ENCODE results near the gene GTPBP1.

GTPBP1 gene

DNA sequence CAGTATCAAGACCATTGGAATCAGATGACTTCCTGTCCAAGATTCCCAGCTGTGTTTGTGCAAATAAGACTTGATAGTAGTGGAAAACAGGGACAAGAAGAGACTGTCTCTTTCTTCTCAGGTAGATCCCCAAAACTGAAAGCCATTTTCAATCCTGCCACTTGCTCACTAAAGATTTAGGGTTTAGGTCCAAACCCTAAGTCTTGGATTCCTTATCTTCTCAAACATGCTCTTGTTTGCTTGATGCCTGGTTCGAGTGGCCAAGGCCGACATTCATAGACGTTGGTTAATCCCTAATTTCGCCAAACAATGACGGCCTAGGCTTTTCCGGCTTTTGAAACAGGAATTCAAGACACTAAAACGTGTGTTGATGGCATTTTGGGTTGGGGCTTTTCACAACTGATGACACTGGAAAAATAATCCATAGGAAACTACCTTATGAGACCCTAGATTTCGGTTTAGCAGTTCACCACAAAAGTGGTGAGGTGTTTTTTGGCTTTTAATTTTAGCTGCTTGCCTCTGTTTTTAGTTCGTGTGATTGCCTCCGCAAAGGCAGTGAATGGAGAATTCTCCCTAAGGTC lies 1.0 kb upstream of the GTPBP1 start:
- DNase-seq (ENCODE audit: low spot score), result no peak

DNA sequence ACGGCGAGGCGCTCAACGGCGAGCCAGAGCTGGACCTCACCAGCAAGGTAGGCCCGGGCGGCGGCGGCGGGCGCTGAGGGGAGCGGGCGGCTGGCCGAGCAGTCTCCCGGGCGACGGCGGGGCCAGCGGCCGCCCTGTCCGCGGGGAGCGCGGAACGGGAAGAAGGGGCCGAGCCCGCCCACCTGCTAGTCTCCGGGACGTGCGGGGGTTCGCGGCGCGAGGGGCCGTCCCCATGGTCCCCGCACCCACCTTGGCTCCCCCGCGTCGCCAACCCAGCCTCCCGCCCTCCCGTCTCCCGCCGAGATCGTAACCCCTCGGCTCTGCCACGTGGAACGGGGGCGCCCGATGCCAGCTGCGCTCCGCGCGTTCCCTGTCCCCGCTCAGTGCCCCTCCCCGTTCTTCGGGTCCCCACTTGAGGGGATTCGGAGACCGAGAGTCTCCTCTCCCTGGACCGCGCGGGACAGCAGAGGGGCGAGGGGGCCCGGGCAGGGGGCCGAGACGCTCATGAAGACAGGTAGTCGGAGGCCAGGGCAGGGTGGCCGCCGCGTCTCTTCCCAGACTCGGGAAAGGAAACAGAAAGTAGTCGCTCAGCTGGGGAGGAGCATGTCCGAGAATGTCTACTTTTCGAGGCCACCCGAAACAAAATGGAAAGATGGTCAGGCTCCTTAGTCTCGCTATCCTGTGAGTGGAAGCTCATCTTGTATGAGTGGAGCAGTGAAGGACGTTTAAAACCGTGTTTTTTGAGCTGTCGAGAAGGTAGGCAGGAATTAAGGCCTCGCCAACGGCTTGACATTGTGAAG lies 557 bp downstream of the GTPBP1 start:
- no peak for DNase-seq (ENCODE audit: low spot score)

DNA sequence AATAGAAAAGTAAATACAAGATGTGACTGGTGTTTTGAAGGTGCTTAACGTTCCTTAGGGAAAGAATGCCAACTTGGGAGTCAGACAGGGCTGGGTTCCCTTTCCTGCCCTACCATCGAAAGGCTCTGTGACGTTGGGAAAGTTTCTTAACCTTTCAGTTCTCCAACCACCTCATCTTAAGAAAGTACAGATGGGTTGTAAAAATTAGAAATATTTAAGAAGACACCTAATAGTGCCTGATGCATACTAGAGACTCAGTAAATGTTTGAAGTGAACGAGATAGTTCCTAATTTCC lies 1.1 kb downstream of the GTPBP1 start:
- no peak for DNase-seq (ENCODE audit: low spot score)

DNA sequence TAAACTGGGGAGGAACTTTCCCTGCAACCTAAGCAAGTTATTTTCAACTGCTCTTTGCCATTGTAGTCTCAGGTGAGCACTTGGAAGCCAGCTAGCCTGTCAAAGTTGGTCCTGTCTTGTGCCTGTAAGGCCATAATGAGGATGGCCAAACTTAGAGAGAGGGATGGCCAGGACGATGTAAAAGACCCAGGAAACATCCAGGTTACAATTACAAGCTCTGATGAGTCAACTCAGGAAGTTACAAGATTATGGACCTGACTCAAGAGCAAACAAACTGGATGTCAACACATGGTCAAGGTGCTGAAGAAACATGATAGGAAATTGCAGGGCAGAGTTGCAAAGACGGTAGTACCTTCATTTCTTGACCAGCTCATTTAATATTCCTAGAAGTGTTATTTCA lies 1.6 kb downstream of the GTPBP1 start:
- no peak for DNase-seq (ENCODE audit: low spot score)

DNA sequence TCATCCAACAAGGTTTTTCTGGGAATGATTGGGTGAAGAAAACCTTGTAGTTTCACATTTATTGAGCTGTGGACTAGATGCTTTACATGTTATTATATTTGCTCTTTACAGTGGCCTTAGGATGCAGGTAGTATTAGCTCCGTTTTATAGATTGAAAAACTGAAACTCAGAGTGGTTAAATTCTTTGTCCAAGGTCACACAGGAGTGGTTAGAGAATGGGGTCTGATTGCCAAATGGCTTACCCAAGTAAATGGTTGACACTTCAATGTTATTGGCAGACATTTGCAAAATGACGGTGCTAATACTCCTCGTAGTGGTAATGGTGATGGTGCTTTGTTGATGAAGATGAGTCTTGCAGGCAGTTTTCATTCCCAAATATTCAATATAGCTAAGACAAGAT lies 2.2 kb downstream of the GTPBP1 start:
- no peak for DNase-seq (ENCODE audit: low spot score)

DNA sequence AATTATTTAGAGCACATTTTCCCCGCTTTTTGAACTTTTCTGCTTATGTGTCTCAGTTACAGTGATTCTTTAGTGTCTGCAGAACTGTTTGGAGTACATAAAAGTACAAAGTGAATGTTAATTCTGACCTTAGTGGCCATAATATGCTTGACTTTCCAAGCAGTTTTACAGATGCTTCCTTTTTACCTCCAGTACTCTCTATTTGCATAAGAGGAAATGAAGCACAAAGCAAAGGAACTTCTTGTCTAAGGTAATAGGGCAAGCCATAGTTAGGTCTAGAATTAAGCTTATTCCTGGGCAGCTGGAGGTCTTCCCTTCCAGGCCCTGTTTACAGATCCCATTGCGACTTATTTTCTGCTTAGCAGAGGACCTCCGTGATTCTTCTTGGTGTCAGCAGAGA lies 3.6 kb downstream of the GTPBP1 start:
- no peak for DNase-seq (ENCODE audit: low spot score)

DNA sequence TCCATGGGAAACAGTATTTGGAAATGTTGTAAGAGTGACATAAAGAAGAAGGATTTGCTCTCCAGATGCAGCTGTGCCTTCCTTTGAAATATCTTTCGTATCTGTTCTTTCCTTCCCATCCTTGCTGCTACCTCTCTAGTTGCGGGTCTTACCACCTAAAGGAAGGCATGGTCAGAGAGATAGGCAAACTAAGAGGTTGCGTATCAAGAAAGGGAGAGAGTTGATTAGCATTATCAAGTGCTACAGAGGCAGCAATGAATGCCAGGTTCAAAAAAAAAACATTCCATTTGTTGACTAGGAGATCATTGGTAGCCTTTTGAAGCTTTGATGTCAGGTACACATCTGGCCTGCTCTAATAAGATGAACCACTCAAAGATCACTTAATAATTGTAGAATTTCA lies 4.6 kb downstream of the GTPBP1 start:
- no peak for DNase-seq (ENCODE audit: low spot score)

DNA sequence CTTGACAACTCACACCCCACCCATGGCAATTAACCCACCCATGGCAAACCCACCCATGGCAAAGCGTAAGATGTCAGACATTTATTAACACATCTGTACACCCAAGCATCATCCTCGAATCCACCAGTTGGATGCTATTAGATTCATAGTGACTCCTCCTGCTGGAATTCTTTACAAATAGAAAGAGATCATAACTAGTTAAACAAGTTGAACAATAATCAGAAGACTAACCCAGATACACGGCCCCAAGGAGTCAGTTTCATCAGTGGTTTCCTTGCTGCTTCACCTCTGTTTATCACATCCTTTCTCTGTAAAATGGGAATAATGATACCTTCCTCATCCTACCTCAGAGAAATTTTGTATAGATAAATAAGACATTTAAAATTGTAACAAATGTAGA lies 5.1 kb downstream of the GTPBP1 start:
- DNase-seq (ENCODE audit: low spot score), result no peak

DNA sequence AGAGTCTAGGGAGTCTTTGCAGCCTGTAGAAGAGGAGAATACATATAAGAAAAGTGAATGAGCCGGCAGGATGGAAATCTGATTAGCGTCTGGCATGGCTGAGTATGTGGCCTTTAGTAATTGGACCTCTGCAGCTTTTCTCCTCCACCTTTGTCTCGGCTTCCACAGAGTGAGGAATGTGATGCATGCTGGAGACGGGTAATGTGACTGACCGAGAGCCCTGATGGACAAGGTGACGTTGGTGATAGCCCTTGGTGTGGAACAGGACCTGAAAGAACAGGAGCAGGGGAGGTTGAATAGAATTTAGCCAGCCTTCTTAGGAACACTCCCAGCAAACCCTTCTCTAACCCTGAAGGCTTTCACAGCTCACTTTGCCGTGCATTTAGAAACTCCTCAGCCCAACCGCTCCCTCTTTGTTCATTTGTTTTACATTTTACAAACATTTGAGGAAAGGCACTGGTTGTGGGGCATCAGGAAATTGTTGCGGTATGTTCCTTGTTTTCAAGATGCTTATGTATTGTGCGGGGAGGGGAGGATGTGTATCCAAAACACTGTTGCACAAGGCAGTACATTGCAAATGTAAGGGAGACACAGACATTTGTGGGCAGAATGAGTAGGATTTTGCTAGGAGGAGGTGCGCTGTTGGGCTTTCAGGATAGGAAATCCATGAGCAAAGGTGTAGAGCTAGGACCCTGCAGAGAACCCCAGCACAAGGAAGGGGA lies 6.9 kb downstream of the GTPBP1 start:
- DNase-seq (ENCODE audit: low spot score), result no peak

DNA sequence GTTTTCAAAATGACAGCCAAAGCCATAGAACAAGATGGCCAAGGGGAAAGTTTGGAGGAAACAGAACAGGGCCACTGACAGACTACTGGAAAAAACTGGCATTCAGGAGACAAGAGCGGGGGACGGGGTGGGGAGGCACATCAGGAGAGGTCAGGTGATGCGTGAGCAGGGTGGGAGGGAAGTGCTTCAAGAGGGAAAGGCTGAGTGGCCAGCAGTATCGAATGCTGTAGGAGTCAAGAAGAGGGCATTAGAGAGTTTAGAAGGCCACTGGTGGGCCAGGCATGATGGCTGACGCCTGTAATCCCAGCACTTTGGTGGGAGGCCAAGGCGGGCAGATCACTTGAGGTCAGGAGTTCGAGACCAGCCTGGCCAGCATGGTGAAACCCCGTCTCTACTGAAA lies 8.2 kb downstream of the GTPBP1 start:
- DNase-seq (ENCODE audit: low spot score), result no peak

DNA sequence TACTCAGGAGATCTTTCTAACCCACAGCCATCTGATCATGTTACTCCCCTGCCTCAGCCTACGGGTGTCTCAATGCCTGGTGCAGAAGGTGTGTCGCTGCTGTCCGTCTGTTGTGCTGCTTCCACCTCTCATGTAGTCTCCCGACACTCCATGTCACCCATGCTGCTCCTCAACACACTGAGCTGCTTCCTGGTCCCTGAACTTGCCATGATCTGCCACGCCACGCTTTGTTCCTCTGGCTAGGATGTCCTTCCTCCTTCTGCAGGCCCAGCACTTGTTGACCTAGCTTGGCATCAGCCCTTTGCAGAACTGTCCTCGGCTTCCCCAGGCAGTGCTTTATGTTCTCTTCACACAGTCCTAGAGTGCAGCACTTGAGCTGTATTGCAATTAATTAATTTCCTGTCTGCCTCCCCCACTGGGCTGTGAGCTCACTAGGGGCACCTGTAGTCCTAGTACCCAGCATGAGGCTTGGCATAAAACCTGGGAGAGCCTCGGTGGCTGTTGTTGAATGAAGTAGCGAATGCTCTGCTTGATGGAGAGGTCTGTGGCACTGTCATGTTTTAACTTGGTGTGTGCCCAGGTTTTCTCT lies 9.5 kb downstream of the GTPBP1 start:
- DNase-seq (ENCODE audit: low spot score), result no peak

DNA sequence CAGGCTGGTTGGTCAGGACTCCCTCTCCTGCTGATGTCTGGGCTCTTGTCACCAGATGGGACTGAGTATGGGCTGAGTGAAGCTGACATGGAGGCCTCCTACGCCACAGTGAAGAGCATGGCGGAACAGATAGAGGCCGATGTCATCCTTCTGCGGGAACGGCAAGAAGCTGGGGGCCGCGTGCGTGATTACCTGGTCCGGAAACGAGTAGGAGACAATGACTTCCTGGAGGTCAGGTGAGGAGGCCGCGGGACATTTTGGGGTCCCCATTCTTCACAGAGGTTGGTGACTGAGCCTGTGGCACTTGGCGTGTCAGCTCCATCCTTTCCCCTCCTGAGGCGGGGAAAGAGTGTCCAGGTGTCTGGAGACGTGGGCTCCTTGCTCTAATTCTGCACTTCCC lies 10.1 kb downstream of the GTPBP1 start:
- DNase-seq (ENCODE audit: low spot score), result no peak

DNA sequence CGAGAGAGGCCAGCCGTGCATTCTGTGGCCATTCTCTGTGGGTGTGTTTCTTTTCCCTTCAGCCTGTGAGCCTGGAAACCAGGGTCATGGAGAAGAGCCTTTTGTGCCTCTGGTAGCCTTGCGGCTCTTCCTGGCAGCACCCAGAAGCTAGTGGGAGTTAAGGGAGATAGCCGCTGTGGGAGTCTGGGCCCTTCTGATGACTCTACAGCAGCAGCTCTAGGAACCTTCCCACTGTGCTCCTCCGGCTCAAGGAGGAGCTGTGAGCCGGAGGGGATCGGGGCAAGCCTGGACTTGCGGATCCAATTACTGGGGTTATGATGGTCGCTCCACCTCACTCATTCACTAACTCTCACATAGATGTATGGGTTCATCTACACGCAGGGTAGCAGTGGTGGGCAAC lies 10.5 kb downstream of the GTPBP1 start:
- DNase-seq (ENCODE audit: low spot score), result no peak

DNA sequence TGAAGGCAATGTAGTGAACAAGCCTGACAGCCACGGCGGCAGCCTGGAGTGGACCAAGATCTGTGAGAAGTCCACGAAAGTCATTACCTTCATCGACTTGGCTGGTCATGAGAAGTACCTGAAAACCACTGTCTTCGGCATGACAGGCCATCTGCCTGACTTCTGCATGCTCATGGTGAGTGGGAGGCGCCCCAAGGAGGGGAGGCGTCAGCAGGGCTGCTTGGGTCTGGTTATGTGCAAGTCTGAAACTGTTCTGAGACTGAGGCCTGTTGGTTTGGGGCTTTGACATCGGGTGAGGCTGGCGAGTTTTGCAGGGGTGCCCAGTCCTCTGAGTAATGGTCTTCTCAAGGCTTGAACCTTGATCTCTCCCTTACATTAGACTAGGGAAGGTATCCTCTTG lies 11.1 kb downstream of the GTPBP1 start:
- DNase-seq (ENCODE audit: low spot score), result no peak

DNA sequence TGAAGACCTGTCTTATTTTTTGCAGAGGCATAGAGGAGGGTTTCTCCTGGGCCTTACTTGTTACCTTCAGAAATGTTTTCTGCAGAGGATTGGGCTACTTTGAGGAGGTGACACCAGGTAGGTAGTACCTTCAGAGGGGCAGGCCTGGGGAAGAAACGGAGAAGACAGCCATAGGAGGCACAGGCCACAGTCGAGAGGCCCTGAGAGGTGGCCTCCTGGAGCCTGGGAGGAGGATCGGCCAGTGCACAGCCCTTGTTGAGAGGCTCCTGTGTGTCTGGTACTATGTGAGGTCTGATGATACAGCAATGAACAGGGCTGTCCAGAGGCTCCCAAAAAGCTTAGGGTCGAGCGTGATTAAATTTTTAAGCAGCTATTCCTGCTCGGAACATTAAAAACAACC lies 11.5 kb downstream of the GTPBP1 start:
- no peak for DNase-seq (ENCODE audit: low spot score)

DNA sequence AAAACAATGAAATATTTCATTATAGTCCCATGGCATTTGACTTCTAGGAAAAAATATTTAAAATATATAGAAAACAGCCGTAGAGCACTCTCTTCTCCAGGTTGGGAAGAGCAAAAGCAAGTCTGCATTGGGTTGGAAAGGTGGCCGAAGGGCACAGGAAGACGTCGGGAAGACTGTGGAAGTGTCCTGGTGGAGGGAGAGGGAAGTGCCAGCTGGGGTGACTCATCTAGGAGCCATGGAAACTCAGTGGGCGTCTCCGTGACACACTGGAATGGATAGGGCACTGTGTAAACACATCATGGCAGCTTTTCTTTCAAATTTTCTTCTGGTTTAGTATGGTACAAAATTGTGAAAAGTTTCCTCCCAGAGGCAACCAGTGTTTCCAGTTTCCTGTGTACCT lies 12.7 kb downstream of the GTPBP1 start:
- DNase-seq (ENCODE audit: low spot score), result peak; percentile 74

DNA sequence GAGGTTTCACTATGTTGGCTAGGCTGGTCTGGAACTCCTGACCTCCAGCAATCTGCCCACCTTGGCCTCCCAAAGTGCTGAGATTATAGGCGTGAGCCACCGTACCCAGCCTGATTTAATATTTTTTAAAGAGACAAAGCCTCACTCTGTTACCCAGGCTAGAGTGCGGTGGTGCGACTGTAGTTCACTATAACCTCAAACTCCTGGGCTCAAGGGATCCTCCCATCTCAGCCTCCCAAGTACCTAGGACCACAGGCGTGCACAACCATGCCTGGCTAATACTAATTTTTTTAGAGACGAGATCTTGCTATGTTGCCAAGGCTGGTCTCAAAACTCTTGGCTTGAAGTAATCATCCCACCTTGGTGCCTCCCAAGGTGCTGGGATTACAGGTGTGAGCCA lies 13.5 kb downstream of the GTPBP1 start:
- no peak for DNase-seq (ENCODE audit: low spot score)

DNA sequence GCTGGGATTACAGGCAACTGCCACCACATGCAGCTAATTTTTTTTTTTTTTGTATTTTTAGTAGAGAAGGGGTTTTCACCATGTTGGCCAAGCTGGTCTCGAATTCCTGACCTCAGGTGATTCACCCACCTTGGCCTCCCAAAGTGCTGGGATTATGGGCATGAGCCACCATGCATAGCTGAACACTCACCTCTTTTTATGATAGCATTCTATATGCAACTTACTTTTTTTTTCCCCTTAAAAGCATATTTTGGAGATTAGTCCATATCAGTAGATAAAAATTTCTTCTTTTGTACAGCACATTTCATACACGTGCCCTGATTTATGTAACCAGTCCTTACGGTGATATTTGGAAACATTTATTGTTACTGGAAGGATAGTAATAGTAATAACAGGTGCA lies 14.6 kb downstream of the GTPBP1 start:
- DNase-seq (ENCODE audit: low spot score), result no peak

DNA sequence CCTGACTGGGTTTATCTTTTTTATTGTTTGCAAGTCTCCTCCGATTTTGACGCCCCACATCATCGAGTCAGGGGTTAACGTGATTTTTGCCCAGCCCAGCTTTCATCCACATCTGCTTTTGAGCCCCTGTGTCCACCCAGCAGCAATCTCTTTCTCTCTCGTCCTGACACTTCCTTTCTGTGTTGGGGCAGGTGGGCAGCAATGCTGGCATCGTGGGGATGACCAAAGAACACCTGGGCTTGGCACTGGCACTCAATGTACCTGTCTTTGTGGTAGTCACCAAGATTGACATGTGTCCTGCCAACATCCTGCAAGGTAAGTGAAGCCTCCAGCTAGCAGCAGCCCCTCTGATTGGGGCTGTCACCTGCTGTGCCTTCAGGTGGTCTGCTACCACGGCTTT lies 15.8 kb downstream of the GTPBP1 start:
- DNase-seq (ENCODE audit: low spot score), result no peak

DNA sequence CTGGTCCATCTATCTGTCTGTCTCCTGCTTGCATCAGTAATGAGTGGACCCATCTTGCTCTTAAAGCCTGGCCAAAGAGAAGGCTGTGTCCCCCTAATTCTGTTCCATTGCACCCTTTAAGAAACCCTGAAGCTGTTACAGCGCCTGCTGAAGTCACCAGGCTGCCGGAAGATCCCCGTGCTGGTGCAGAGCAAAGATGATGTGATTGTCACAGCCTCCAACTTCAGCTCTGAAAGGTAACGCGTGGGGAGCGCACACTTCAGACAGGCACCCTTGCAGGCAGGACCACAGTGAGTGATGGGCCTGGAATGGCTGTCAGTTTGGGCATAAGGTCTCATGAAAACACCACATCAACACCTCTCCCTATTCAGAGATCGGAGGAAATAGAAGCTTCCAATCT lies 18.4 kb downstream of the GTPBP1 start:
- DNase-seq (ENCODE audit: low spot score), result no peak

DNA sequence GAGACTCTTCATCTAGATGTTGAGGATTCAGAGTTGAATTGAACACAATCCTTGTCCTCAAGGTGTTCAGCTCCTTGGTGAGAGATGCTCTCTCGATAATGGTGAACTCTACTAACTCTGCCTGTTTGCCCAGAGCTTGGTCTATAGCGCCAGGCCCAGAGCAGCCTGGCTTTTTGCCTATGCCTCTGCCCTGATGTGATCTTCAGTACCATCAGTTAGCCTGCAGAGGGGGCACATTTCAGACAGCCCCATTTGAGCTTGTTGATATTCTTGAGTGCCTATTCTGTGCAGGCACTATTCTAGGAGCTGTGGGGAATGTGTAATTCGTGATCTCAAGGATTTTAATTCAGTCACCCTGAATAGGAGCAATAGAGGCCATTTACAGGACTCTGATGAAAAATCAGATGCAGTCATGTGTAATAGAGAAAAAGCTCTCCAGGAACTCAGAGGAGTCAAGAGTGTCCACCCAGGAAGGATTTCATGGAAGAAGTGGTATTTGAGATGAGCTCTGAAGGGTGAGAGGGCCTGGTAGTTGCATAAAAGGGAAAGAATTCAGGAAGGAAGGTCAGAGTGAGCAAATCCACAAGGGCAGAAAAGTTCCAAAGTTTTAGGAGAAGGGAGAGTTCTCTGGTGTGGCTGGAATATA lies 19.3 kb downstream of the GTPBP1 start:
- DNase-seq (ENCODE audit: low spot score), result no peak

DNA sequence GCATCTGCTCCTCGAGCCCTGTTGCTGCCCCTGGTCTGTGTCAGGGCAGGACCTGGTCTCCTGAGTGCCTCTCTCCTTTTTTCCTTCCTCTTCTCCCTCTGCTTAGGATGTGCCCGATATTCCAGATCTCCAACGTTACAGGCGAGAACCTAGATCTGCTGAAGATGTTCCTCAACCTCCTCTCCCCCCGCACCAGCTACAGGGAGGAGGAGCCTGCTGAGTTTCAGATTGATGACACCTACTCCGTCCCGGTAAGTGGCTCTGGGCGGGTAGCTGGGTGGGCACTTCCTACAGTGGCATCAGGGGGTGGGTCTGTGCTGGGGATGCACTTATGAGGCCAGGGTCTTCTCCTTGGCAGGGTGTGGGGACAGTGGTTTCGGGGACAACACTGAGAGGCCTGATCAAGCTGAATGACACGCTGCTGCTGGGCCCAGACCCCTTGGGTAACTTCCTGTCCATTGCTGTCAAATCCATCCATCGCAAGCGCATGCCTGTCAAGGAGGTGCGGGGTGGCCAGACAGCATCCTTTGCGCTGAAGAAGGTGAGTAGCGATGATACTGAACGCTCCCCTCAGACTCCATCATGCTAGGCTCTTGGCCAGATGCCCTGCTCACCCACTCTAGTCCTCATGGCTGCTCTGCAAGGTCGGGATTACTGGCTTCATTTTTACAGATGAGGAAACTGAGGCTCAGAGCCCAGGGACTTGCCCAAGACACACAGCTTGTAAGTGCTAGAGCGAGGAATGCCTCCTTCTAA lies 20.3 kb downstream of the GTPBP1 start:
- DNase-seq (ENCODE audit: low spot score), result no peak
